Coronary artery (tissue), 2 donors: ENCODE measurements around the gene TPPP2.
A peak's percentile ranks its signal among the peaks of the same experiment; 100 is the strongest.
"Not testable (repeated sequence)": the region's sequence is repeated elsewhere in the genome, so short reads cannot be mapped to it uniquely, and the experiment has no call there.

Experiments used
- DNase-seq: peaks from one replicate; pipeline ENCODE4 v3.0.0-alpha.2; 2017; ENCODE audit warnings: low spot score
- H3K27ac ChIP-seq, 2 donors: fragments of 200-600 bp; sonication (generic); one replicate each; pipeline ENCODE4 v1.5.1; 2016 to 2019
- H3K4me3 ChIP-seq: fragments of 200-600 bp; sonication (generic); 2 replicates; pipeline ENCODE4 v1.5.1; 2016; ENCODE audit warnings: mild to moderate bottlenecking, moderate library complexity
- CTCF ChIP-seq: fragments of 200-600 bp; sonication (generic); IDR thresholded peaks from one replicate; pipeline ENCODE4 v1.5.1; 2019; ENCODE audit warnings: antibody characterized with exemption

The TPPP2 gene

GRCh38 chr14:21037156-21037555, 7.1 kb downstream of the TPPP2 start:
- Histone ChIP-seq H3K4me3 (no peak overlapping the region), H3K27ac (no peak overlapping the region)
- no peak for DNase-seq
- no peak for TF ChIP-seq CTCF

GRCh38 chr14:21038441-21039422, 8.7 kb downstream of the TPPP2 start:
- Histone ChIP-seq H3K27ac (peak overlapping the region; percentile 73 to 89), H3K4me3 (peak overlapping the region; percentile 57)
- DNase-seq, result peak; percentile 86
- TF ChIP-seq CTCF, result no peak

DNA sequence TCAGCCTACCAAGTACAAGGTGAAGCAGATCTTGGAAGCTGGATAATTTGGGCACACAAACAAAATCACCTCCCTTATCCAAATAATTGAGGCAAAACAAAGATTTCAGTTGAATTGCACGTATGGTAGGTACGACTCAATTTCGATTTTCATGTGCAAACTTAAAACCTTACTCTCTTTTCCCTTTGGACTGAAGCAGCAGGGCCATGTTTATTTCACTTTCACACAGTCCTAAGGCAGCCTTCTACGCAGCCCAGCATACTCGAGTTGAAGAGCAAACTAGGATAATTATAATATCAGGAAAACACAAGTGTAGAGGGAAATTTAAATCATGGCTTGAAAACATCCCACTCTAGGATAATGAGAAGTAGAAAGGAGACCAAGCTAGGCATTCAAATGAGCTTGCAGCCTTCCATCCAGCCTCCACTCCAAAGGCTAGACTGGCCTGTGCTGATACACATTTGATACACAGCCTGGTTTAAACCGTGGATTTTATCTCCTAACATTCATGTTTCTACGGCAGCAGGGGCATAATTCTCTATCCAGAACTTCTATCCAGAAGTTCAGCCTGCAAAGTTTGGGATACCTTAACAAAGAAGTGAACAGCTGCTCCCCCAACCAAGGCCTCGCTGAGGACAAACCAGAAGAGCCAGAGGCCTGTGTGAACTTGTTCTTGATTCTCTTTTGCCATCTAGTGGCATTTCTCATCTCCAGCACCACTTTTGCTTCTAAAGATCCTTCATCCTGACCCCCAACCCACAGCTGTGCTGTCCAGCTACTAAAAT, 9.8 kb downstream of the TPPP2 start:
- DNase-seq, result no peak
- peak overlapping the region; percentile 73 to 89 for H3K27ac ChIP-seq
- peak; percentile 56 for TF ChIP-seq CTCF
- peak overlapping the region; percentile 57 for H3K4me3 ChIP-seq

DNA sequence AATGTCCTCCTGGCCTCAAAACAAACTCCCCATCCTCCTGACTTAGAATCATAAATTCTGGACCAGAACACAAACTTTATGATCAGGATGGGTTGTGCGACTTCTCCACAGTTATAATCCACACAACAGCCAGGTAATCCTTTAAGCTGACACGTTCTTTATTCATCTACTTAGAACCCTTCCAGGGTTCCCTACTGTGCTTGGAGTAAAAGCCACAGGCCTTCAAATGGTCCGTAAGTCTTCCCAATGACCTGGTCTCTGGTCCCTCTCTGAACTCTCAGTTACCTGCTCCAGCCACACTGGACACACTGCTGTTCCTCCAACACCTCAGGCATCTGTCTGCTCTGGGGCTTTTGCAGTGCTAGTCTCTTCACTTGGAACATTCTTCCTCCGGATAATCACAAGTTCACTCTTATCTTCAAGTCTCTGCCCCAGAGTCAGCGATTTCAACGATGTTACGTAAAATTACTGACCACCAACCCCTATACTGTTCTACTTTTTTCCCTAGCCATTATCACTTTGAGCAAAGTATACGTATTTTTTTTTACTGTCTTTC, 10.4 kb downstream of the TPPP2 start:
- no peak for DNase-seq
- Histone ChIP-seq H3K27ac (no peak overlapping the region), H3K4me3 (no peak overlapping the region)
- no peak for TF ChIP-seq CTCF

GRCh38 chr14:21040941-21041340, 10.9 kb downstream of the TPPP2 start:
- not testable (repeated sequence) for DNase-seq, H3K27ac ChIP-seq, H3K4me3 ChIP-seq

- no peak for DNase-seq
- Histone ChIP-seq H3K27ac (no peak within 1 kb of the TSS), H3K4me3 (no peak within 1 kb of the TSS)
- TF ChIP-seq CTCF, result no peak
Observed at GRCh38 chr14:21041676-21042433, 11.8 kb downstream of the TPPP2 start, which contains the start of gene RNASE7. TSS of gene RNASE7 (plus strand) at chr14:21042362. CDS start at chr14:21042993, 631 bp downstream.
